ENCODE data around the gene ESRP2. TPM values are rescaled to one million over a fixed set of nuclear protein-coding genes. Genes with fewer than 3 reads are reported as not detected.

Gene ESRP2
- total RNA-seq, 1 donor from 2014 or later = 25.5 TPM

- DNase-seq (ENCODE audit: low read depth) = no peak
- no peak for TF ChIP-seq CTCF (conservative IDR thresholded peaks at IDR 0.05; ENCODE audit: low read depth, low read length)
- no peak overlapping the region for H3K4me3 ChIP-seq (ENCODE audit: low read depth, low read length)
Measured at GRCh38 chr16:68223072-68223471, 12.9 kb downstream of the ESRP2 start.

GRCh38 chr16:68219725-68220351 is 16.1 kb downstream of the ESRP2 start:
- no peak for DNase-seq (ENCODE audit: low read depth)
- TF ChIP-seq CTCF (conservative IDR thresholded peaks at IDR 0.05; ENCODE audit: low read depth, low read length) = no peak

GRCh38 chr16:68217506-68217905 is 18.4 kb downstream of the ESRP2 start:
- DNase-seq (ENCODE audit: low read depth) = no peak
- TF ChIP-seq CTCF (conservative IDR thresholded peaks at IDR 0.05; ENCODE audit: low read depth, low read length) = no peak

More at GRCh38 chr16:68219725-68220351, 16.1 kb downstream of the ESRP2 start:
- H3K4me3 ChIP-seq (ENCODE audit: low read depth, low read length) = no peak overlapping the region

GRCh38 chr16:68216240-68216639 is 19.7 kb downstream of the ESRP2 start:
- no peak for TF ChIP-seq CTCF (conservative IDR thresholded peaks at IDR 0.05; ENCODE audit: low read depth, low read length)
- H3K4me3 ChIP-seq (ENCODE audit: low read depth, low read length) = no peak overlapping the region
- DNase-seq (ENCODE audit: low read depth) = no peak

More at GRCh38 chr16:68217506-68217905, 18.4 kb downstream of the ESRP2 start:
- no peak overlapping the region for H3K4me3 ChIP-seq (ENCODE audit: low read depth, low read length)

GRCh38 chr16:68215302-68215701 is 20.6 kb downstream of the ESRP2 start:
- no peak for TF ChIP-seq CTCF (conservative IDR thresholded peaks at IDR 0.05; ENCODE audit: low read depth, low read length)
- DNase-seq (ENCODE audit: low read depth) = no peak

GRCh38 chr16:68214726-68215125 is 21.2 kb downstream of the ESRP2 start:
- no peak for TF ChIP-seq CTCF (conservative IDR thresholded peaks at IDR 0.05; ENCODE audit: low read depth, low read length)
- H3K4me3 ChIP-seq (ENCODE audit: low read depth, low read length) = no peak overlapping the region
- no peak for DNase-seq (ENCODE audit: low read depth)

More at GRCh38 chr16:68215302-68215701, 20.6 kb downstream of the ESRP2 start:
- H3K4me3 ChIP-seq (ENCODE audit: low read depth, low read length) = no peak overlapping the region

- TF ChIP-seq CTCF (conservative IDR thresholded peaks at IDR 0.05; ENCODE audit: low read depth, low read length) = no peak
- H3K4me3 ChIP-seq (ENCODE audit: low read depth, low read length) = no peak overlapping the region
- DNase-seq (ENCODE audit: low read depth) = no peak
Measured at GRCh38 chr16:68206245-68206644, 29.7 kb downstream of the ESRP2 start.

Measured in epithelial cell of proximal tubule (primary cell).